Right lobe of liver (tissue), 6 donors: Measurements from ENCODE around the gene MRPL40. TPM values are rescaled to one million over a fixed set of nuclear protein-coding genes. Genes with fewer than 3 reads are reported as not detected.
A peak's percentile ranks its signal among the peaks of the same experiment; 100 is the strongest.
"Not testable (repeated sequence)": the region's sequence is repeated elsewhere in the genome, so short reads cannot be mapped to it uniquely, and the experiment has no call there.

ENCODE experiments used
- ATAC-seq, 4 donors: fragments of 200-7000 bp; cut with Tn5 transposase; one replicate each; pipeline ENCODE4 v1.9.1; 2020; ENCODE audit warnings: mild to moderate bottlenecking in 4 of 4, moderate library complexity in 4 of 4
- DNase-seq, 3 donors: peaks; one replicate each; pipeline ENCODE4 v3.0.0-alpha.2; 2020
- H3K27ac ChIP-seq, 3 donors: fragments of 200-600 bp; one replicate each; pipeline ENCODE4 v1.8.0; 2022
- H3K27me3 ChIP-seq, 2 donors: fragments of 200-600 bp; one replicate each; pipeline ENCODE4 v1.8.0; 2022
- H3K36me3 ChIP-seq, 4 donors: fragments of 200-600 bp; sonication (generic) in 1 of 4; one replicate each; pipeline versions ENCODE4 v1.5.1 to v1.8.0; 2017 to 2022; ENCODE audit warnings: control low read depth in 1 of 4
- H3K4me1 ChIP-seq, 4 donors: fragments of 200-600 bp; sonication (generic) in 1 of 4; one replicate each; pipeline versions ENCODE4 v1.5.1 to v1.8.0; 2017 to 2022; ENCODE audit warnings: control low read depth in 1 of 4
- H3K4me3 ChIP-seq, 3 donors: fragments of 200-600 bp; one replicate each; pipeline ENCODE4 v1.8.0; 2022
- H3K9me3 ChIP-seq, 4 donors: fragments of 200-600 bp; sonication (generic) in 1 of 4; one replicate each; pipeline versions ENCODE4 v1.5.1 to v1.8.0; 2017 to 2022; ENCODE audit warnings: control low read depth in 1 of 4
- CTCF ChIP-seq, 4 donors: fragments of 200-600 bp in 3 of 4; fragments of 450-650 bp in 1 of 4; IDR thresholded peaks; one replicate each; pipeline versions ENCODE4 v1.5.1 to v1.8.0; 2016 to 2022; ENCODE audit warnings: antibody characterized with exemption in 4 of 4, mild to moderate bottlenecking in 2 of 4
- POLR2A ChIP-seq: fragments of 450-650 bp; IDR thresholded peaks from one replicate; pipeline ENCODE4 v1.6.1; 2017; ENCODE audit warnings: antibody characterized with exemption, mild to moderate bottlenecking
- WGBS: methylation state at CpG from one replicate; pipeline ENCODE4 v1.1.6; 2018; ENCODE audit warnings: low coverage, low lambda C conversion rate; ENCODE audit not compliant: insufficient coverage; ENCODE audit errors: missing lambda C conversion rate; 5-methylcytosine and 5-hydroxymethylcytosine counted together
- intact Hi-C, 2 donors: fragments of 100-400 bp; cut with DNase I; formaldehyde crosslinking; loops; one replicate each; pipeline versions ENCODE4 v1.11.2 to v1.14.1; 2022
- total RNA-seq, 6 experiments: library from RNA; depleted of rRNA in 2 of 6; stranded (reverse); fragments of >200 nt in 2 of 6; fragmentation: NEBNext Ultra II Directional in 3 of 6; extraction: Animal tissue kit (Norgen Biotek cat#: 25700) in 3 of 6; gene quantifications; one replicate each; pipeline versions ENCODE4 v1.1.0 to v1.2.4, GENCODE V29; 2016 to 2023
- donor health status: DM: no; HTN: yes; CAD: no.
- donor health status: DM: no; HTN: no; CAD: no.
- donor health status: DM: no; HTN: no; CAD: no.
- donor health status: DM: no; HTN: yes; CAD: no.
- donor health status: DM: no; HTN: yes; CAD: no.

The MRPL40 gene
- total RNA-seq, 6 experiments from 2014 or later: 23.6 to 38.8 (median 27.8) TPM

GRCh38 chr22:19430890-19431541 lies 1.3 kb upstream of the MRPL40 start:
- WGBS: 0% methylated on average over 2 of the region's 53 CpGs
- Histone ChIP-seq H3K9me3 (no peaks in the 10 kb centered on the region), H3K27ac (peak overlapping the region; percentile 83 to 99 (median 91)), H3K36me3 (peaks cover 0 to 19% (median 8%) of the 10 kb centered on the region in 4 donors), H3K4me1 (peaks cover 0 to 37% (median 6%) of the 10 kb centered on the region in 4 donors), H3K4me3 (peak overlapping the region; percentile 77 to 93 (median 89)), H3K27me3 (no peaks in the 10 kb centered on the region)
- ATAC-seq (peak; percentile 32 to 62 (median 50)), DNase-seq (peak; percentile 77 to 90 (median 89))
- intact Hi-C loops: no loop called here
- TF ChIP-seq CTCF (IDR thresholded peaks at IDR 0.05): no peak
- TF ChIP-seq POLR2A: no peak

- Histone ChIP-seq H3K36me3 (peaks cover 0 to 20% (median 8%) of the 10 kb centered on the region in 4 donors), H3K27me3 (no peaks in the 10 kb centered on the region), H3K4me1 (peaks cover 0 to 37% (median 6%) of the 10 kb centered on the region in 4 donors), H3K27ac (peak within 1 kb of the TSS; percentile 91 to 99 (median 95)), H3K9me3 (no peaks in the 10 kb centered on the region), H3K4me3 (peak within 1 kb of the TSS; percentile 77 to 93 (median 91))
- TF ChIP-seq CTCF (IDR thresholded peaks at IDR 0.05): no peak
- TF ChIP-seq POLR2A: no peak
- ATAC-seq (peak; percentile 44 to 66 (median 58)), DNase-seq (peak; percentile 84 to 87 (median 85))
- intact Hi-C loops: no loop called here
- no CpG with 5 or more reads among the region's 66 CpGs for WGBS
Measured at GRCh38 chr22:19431649-19432132, 654 bp upstream of the MRPL40 start, which contains the start of gene HIRA. HIRA (minus strand) TSS chr22:19431733; CDS start chr22:19431476, 257 bp downstream.

GRCh38 chr22:19434401-19434800 lies 2.1 kb downstream of the MRPL40 start:
- WGBS: 87% methylated on average over 7 of the region's 7 CpGs
- Histone ChIP-seq H3K4me3 (no peak overlapping the region), H3K27ac (no peak overlapping the region), H3K27me3 (no peaks in the 10 kb centered on the region), H3K9me3 (no peaks in the 10 kb centered on the region), H3K4me1 (peaks cover 0 to 15% (median 4%) of the 10 kb centered on the region in 4 donors), H3K36me3 (peaks cover 0 to 20% (median 8%) of the 10 kb centered on the region in 4 donors)
- intact Hi-C loops: no loop called here
- ATAC-seq (no peak), DNase-seq (no peak)
- TF ChIP-seq CTCF (IDR thresholded peaks at IDR 0.05) (no peak), POLR2A (no peak)

GRCh38 chr22:19434829-19435580 lies 2.7 kb downstream of the MRPL40 start:
- ATAC-seq: no peak
- intact Hi-C loops: no loop called here
- TF ChIP-seq POLR2A: no peak
- TF ChIP-seq CTCF (IDR thresholded peaks at IDR 0.05): no peak
- H3K4me1 ChIP-seq: peaks cover 0 to 9% (median 4%) of the 10 kb centered on the region in 4 donors
- no peaks in the 10 kb centered on the region for H3K9me3 ChIP-seq
- H3K4me3 ChIP-seq: no peak overlapping the region
- H3K27me3 ChIP-seq: no peaks in the 10 kb centered on the region
- DNase-seq: no peak
- WGBS: 70% methylated on average over 2 of the region's 2 CpGs
- H3K36me3 ChIP-seq: peaks cover 0 to 20% (median 8%) of the 10 kb centered on the region in 4 donors
- H3K27ac ChIP-seq: no peak overlapping the region

- DNase-seq, H3K27me3 ChIP-seq, ATAC-seq, intact Hi-C loops, H3K9me3 ChIP-seq, H3K4me3 ChIP-seq, H3K27ac ChIP-seq: not testable (repeated sequence)
- H3K4me1 ChIP-seq: peaks cover 0 to 16% (median 6%) of the 10 kb centered on the region in 4 donors
- 90% methylated on average over 9 of the region's 9 CpGs for WGBS
- peaks cover 0 to 20% (median 8%) of the 10 kb centered on the region in 4 donors for H3K36me3 ChIP-seq
Measured at GRCh38 chr22:19436444-19437161, 4.3 kb downstream of the MRPL40 start.
